Uterus (tissue), 4 donors: ENCODE results near the gene TROAP. TPM values are rescaled to one million over a fixed set of nuclear protein-coding genes. Genes with fewer than 3 reads are reported as not detected.
"Not testable (repeated sequence)": the region's sequence is repeated elsewhere in the genome, so short reads cannot be mapped to it uniquely, and the experiment has no call there.

Experiments
- DNase-seq, 2 donors: peaks; one replicate each; pipeline ENCODE4 v3.0.0-alpha.2; 2019 to 2020
- H3K27ac ChIP-seq, 2 donors: fragments of 200-600 bp; sonication (generic); 1 replicate in 1 of 2; 2 replicates in 1 of 2; pipeline ENCODE4 v1.5.1; 2016 to 2018
- H3K27me3 ChIP-seq, 2 donors: fragments of 200-600 bp; sonication (generic); one replicate each; pipeline ENCODE4 v1.5.1; 2018 to 2019; ENCODE audit warnings: control low read depth in 1 of 2
- H3K36me3 ChIP-seq, 2 donors: fragments of 200-600 bp; sonication (generic); one replicate each; pipeline ENCODE4 v1.5.1; 2019; ENCODE audit warnings: control low read depth in 1 of 2
- H3K4me1 ChIP-seq, 2 donors: fragments of 200-600 bp; sonication (generic); one replicate each; pipeline ENCODE4 v1.5.1; 2018 to 2019; ENCODE audit warnings: control low read depth in 1 of 2
- H3K4me3 ChIP-seq, 2 donors: fragments of 200-600 bp; sonication (generic); 1 replicate in 1 of 2; 2 replicates in 1 of 2; pipeline ENCODE4 v1.5.1; 2018 to 2019; ENCODE audit warnings: mild to moderate bottlenecking in 1 of 2
- H3K9me3 ChIP-seq, 2 donors: fragments of 200-600 bp; sonication (generic); one replicate each; pipeline ENCODE4 v1.5.1; 2019; ENCODE audit warnings: control low read depth in 1 of 2
- CTCF ChIP-seq, 4 experiments: fragments of 200-600 bp in 2 of 4; fragments of 450-650 bp in 2 of 4; sonication (generic) in 2 of 4; IDR thresholded peaks; one replicate each; pipeline ENCODE4 v1.5.1; 2016 to 2019; ENCODE audit warnings: antibody characterized with exemption in 4 of 4, mild to moderate bottlenecking in 2 of 4, moderate library complexity in 1 of 4
- POLR2A ChIP-seq, 2 donors: fragments of 450-650 bp; IDR thresholded peaks; one replicate each; pipeline ENCODE4 v1.6.1; 2016; ENCODE audit warnings: antibody characterized with exemption in 2 of 2, mild to moderate bottlenecking in 1 of 2, moderate library complexity in 1 of 2
- intact Hi-C: fragments of 100-400 bp; cut with DNase I; formaldehyde crosslinking; loops from one replicate; pipeline ENCODE4 v1.15.1; 2023; ENCODE audit warnings: low total_unique reads
- total RNA-seq, 4 donors: library from RNA; depleted of rRNA in 3 of 4; stranded (reverse); fragments of >200 nt in 3 of 4; gene quantifications; one replicate each; pipeline versions ENCODE4 v1.1.0 to v1.2.4, GENCODE V29; 2014 to 2023
- donor health status: DM: yes; HTN: yes; CAD: no.

Gene TROAP
- total RNA-seq, 4 donors from 2014 or later = 1.8 to 10.2 TPM; not detected in 2

DNA sequence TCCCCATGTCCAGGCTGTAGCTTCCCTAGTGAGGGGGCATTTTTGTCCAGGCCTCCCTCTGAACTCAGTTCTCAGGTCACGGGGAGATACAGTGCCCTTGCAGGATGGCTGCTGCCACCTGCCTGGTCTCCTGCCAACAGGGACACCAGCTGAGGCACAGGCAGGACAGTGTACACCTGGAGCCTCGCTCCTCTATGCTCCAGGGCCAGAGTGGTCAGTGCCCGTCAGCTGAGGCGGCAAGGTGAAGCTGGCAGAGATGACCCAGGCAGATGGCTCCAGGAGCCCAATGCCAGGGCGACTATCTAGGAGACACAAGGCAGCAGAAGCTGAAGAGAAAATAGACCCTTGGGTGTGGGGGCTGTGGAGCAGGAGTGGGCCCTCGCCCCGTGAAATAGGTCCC is 45.6 kb upstream of the TROAP start:
- intact Hi-C loops = no loop called here
- TF ChIP-seq CTCF (IDR thresholded peaks at IDR 0.05) = no peak
- no peak for TF ChIP-seq POLR2A (IDR thresholded peaks at IDR 0.05)
- DNase-seq = no peak
- Histone ChIP-seq H3K4me1 (no peaks in the 10 kb centered on the region), H3K27ac (no peak overlapping the region), H3K9me3 (no peaks in the 10 kb centered on the region), H3K36me3 (no peaks in the 10 kb centered on the region), H3K4me3 (no peak overlapping the region), H3K27me3 (no peaks in the 10 kb centered on the region)

DNA sequence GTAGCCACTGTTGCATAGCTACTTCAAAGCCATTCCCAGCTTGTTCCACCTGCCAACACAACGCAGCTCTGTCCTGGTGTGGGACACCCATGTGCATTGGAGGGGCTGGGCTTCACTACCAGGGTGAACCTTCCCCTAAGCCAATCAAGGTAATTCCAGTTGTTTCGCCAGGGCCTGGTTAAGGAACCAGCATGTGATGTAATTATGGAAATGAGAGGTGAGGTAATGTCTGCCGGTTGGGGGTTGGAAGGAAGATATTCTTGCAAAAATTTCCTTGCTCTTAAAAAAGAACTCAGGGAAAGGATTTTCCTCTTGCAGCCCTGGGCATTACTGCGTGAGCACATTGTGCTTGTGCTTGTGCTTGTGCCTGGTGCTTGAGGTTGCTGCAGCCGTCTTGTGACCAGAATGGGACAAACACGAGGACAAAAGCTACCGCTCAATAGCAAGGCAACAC is 43.3 kb upstream of the TROAP start:
- no peaks in the 10 kb centered on the region for H3K4me1 ChIP-seq
- TF ChIP-seq CTCF (IDR thresholded peaks at IDR 0.05) (no peak), POLR2A (IDR thresholded peaks at IDR 0.05) (no peak)
- H3K27ac ChIP-seq = no peak overlapping the region
- intact Hi-C loops = loop anchor here (10.0 kb wide), 1 partner anchor 65 kb away; the partner anchor contains the start of gene DNAJC22
- no peak overlapping the region for H3K4me3 ChIP-seq
- H3K27me3 ChIP-seq = no peaks in the 10 kb centered on the region
- H3K36me3 ChIP-seq = no peaks in the 10 kb centered on the region
- no peak for DNase-seq
- H3K9me3 ChIP-seq = no peaks in the 10 kb centered on the region

- not testable (repeated sequence) for H3K4me1 ChIP-seq, DNase-seq, H3K9me3 ChIP-seq, H3K36me3 ChIP-seq, H3K27me3 ChIP-seq, H3K27ac ChIP-seq, H3K4me3 ChIP-seq
- intact Hi-C loops = loop anchor here (10.0 kb wide), 1 partner anchor 64 kb away; the partner anchor contains the start of gene DNAJC22
Measured at GRCh38 chr12:49280545-49280944, 42.5 kb upstream of the TROAP start.

DNA sequence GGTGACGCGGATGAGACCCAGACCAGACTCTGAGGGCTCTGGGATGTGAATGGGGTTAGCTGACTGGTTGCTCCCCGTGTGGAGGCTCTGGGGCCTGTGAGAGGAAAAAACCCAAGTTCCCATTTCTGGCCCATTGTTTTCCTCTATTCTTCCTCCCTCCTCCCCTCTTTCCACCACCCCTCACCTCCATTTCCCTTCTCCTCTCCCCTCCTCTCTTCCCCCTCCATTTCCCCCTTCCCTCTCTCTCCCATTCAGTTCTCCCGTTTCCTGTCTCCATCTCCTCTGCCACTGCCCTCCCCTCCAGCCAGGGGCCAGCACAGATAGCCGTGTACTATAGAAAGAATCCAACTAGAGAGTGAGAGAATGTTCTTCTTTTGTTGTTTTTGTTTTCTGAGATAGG is 40.8 kb upstream of the TROAP start:
- no peaks in the 10 kb centered on the region for H3K9me3 ChIP-seq
- no peak for DNase-seq
- intact Hi-C loops = loop anchor here (10.0 kb wide), 1 partner anchor 62 kb away; the partner anchor contains the start of gene DNAJC22
- H3K27ac ChIP-seq = no peak overlapping the region
- no peaks in the 10 kb centered on the region for H3K4me1 ChIP-seq
- TF ChIP-seq CTCF (IDR thresholded peaks at IDR 0.05) (no peak), POLR2A (IDR thresholded peaks at IDR 0.05) (no peak)
- no peaks in the 10 kb centered on the region for H3K36me3 ChIP-seq
- no peak overlapping the region for H3K4me3 ChIP-seq
- no peaks in the 10 kb centered on the region for H3K27me3 ChIP-seq

GRCh38 chr12:49282740-49283375 is 40.2 kb upstream of the TROAP start:
- DNase-seq, H3K36me3 ChIP-seq, H3K4me1 ChIP-seq, H3K27me3 ChIP-seq, H3K27ac ChIP-seq, H3K4me3 ChIP-seq, H3K9me3 ChIP-seq: not testable (repeated sequence)
- intact Hi-C loops = loop anchor here (10.0 kb wide), 1 partner anchor 62 kb away; the partner anchor contains the start of gene DNAJC22

DNA sequence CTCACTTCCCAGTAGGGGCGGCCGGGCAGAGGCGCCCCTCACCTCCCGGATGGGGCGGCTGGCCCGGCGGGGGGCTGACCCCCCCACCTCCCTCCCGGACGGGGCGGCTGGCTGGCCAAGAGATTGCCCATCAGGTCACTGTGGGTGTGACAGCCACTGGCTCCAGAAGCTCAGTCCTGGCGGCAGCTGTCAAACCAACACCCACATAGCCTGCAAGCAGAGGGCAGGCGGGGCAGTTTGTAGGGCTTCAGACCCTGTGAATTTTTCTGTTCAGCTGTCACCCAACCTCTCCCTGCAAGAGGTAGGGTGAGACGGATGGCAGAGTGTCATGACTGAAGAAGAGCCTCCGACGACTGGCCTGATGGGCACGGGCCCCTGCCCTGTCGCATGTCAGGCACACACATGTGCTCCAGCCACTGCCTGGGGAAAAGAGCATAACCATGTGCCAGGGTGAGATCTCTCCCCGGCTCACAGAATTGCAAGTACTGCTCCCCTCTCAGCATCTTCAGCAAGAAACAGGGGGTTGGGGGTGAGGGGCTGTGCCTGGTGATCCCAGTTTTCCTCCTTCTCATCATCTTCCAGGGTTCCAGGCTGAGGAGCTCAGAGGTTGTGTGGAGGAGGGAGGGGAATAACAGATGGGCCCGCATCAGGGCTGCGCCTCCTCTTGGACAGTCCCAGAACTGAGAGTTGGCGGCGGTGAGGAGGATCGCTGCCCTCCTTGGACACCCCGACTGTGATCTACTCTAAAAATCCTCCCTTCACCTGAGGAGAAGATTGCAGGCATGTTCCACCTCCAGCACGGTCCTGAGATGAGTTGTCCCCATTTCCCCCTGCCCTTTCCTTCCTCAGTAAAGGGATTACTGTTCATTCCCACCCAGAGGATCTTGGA is 39.3 kb upstream of the TROAP start:
- intact Hi-C loops = loop anchor here (10.0 kb wide), 1 partner anchor 61 kb away; the partner anchor contains the start of gene DNAJC22

More for the DNA sequence above, 39.3 kb upstream of the TROAP start:
- Histone ChIP-seq H3K9me3 (no peaks in the 10 kb centered on the region), H3K27me3 (no peaks in the 10 kb centered on the region), H3K4me1 (no peaks in the 10 kb centered on the region), H3K27ac (no peak overlapping the region), H3K36me3 (no peaks in the 10 kb centered on the region), H3K4me3 (no peak overlapping the region)
- TF ChIP-seq CTCF (IDR thresholded peaks at IDR 0.05) (no peak), POLR2A (IDR thresholded peaks at IDR 0.05) (no peak)
- DNase-seq = no peak
